ENCODE data around the gene DGKB.

GRCh38 chr7:14908697-14909096 is 6.1 kb upstream of the DGKB start:
- no peak for TF ChIP-seq POLR2A (IDR thresholded peaks at IDR 0.05)
- TF ChIP-seq, protein P1, sequence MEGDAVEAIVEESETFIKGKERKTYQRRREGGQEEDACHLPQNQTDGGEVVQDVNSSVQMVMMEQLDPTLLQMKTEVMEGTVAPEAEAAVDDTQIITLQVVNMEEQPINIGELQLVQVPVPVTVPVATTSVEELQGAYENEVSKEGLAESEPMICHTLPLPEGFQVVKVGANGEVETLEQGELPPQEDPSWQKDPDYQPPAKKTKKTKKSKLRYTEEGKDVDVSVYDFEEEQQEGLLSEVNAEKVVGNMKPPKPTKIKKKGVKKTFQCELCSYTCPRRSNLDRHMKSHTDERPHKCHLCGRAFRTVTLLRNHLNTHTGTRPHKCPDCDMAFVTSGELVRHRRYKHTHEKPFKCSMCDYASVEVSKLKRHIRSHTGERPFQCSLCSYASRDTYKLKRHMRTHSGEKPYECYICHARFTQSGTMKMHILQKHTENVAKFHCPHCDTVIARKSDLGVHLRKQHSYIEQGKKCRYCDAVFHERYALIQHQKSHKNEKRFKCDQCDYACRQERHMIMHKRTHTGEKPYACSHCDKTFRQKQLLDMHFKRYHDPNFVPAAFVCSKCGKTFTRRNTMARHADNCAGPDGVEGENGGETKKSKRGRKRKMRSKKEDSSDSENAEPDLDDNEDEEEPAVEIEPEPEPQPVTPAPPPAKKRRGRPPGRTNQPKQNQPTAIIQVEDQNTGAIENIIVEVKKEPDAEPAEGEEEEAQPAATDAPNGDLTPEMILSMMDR (IDR thresholded peaks at IDR 0.05), result no peak

Data from adrenal gland (tissue), 5 donors.